HepG2 (cell line): ENCODE measurements around the gene MMP7. TPM values are rescaled to one million over a fixed set of nuclear protein-coding genes. Genes with fewer than 3 reads are reported as not detected.
A peak's percentile ranks its signal among the peaks of the same experiment; 100 is the strongest.

Experiments
- DRAP1 ChIP-seq: IDR thresholded peaks from 2 replicates; pipeline ENCODE4 v1.6.1; 2016; ENCODE audit warnings: missing genetic modification reagents, missing compliant biosample characterization
- ETS1 ChIP-seq: sonication (generic); formaldehyde crosslinking; IDR thresholded peaks from 2 replicates; pipeline ENCODE4 v1.4.0; 2020; ENCODE audit warnings: missing genetic modification reagents
- KDM6A ChIP-seq: IDR thresholded peaks from 2 replicates; pipeline ENCODE4 v1.6.1; 2016; ENCODE audit warnings: low read depth
- KLF16 ChIP-seq, 2 experiments: sonication (generic) in 1 of 2; formaldehyde crosslinking in 1 of 2; IDR thresholded peaks; 2 replicates each; pipeline versions ENCODE4 v1.6.1 to v1.8.0; 2016 to 2023; ENCODE audit warnings: missing genetic modification reagents in 2 of 2, missing compliant biosample characterization in 1 of 2
- POGK ChIP-seq: sonication (generic); formaldehyde crosslinking; conservative IDR thresholded peaks from 2 replicates; pipeline ENCODE4 v1.8.0; 2022; ENCODE audit warnings: mild to moderate bottlenecking, moderate library complexity, missing genetic modification reagents
- SOX6 ChIP-seq, 2 experiments: fragments of 450-650 bp in 1 of 2; sonication (generic) in 1 of 2; formaldehyde crosslinking in 1 of 2; IDR thresholded peaks; 2 replicates each; pipeline versions ENCODE4 v1.4.0 to v1.6.1; 2017 to 2020; ENCODE audit warnings: antibody characterized with exemption in 1 of 2, mild to moderate bottlenecking in 1 of 2, missing genetic modification reagents in 1 of 2
- THAP9 ChIP-seq: sonication (generic); formaldehyde crosslinking; IDR thresholded peaks from 2 replicates; pipeline ENCODE4; 2020; ENCODE audit warnings: missing genetic modification reagents, mild to moderate bottlenecking, borderline replicate concordance
- XBP1 ChIP-seq: sonication (generic); formaldehyde crosslinking; IDR thresholded peaks from 2 replicates; pipeline ENCODE4 v1.5.0; 2020; ENCODE audit warnings: missing genetic modification reagents
- XRCC5 ChIP-seq: fragments of 200-400 bp; formaldehyde crosslinking; optimal IDR thresholded peaks from 2 replicates; pipeline ENCODE3; 2017; ENCODE audit warnings: mild to moderate bottlenecking, low read length
- ZBTB8A ChIP-seq: sonication (generic); formaldehyde crosslinking; IDR thresholded peaks from 2 replicates; pipeline ENCODE4 v1.4.0; 2020; ENCODE audit warnings: mild to moderate bottlenecking, low read depth, missing genetic modification reagents, borderline replicate concordance
- ZHX2 ChIP-seq, 2 experiments: sonication (generic) in 1 of 2; formaldehyde crosslinking in 1 of 2; IDR thresholded peaks; 2 replicates each; pipeline versions ENCODE4 v1.6.1 to v1.9.0; 2014 to 2022; ENCODE audit warnings: antibody characterized with exemption in 1 of 2, borderline replicate concordance in 1 of 2, inconsistent platforms in 1 of 2, low read depth in 1 of 2, missing genetic modification reagents in 1 of 2
- ZNF713 ChIP-seq: sonication (generic); formaldehyde crosslinking; IDR thresholded peaks from 2 replicates; pipeline ENCODE4 v1.4.0; 2020; ENCODE audit warnings: mild to moderate bottlenecking, missing genetic modification reagents
- ZXDC ChIP-seq: sonication (generic); formaldehyde crosslinking; IDR thresholded peaks from 2 replicates; pipeline ENCODE4 v1.5.0; 2020; ENCODE audit warnings: mild to moderate bottlenecking, missing genetic modification reagents
- polyA plus RNA-seq, 8 experiments: library from polyadenylated mRNA; depleted of rRNA in 3 of 8; stranded (reverse) in 7 of 8; unstranded in 1 of 8; fragments of >200 nt; fragmentation: Illumina TruSeq in 4 of 8; extraction: Trizol in 4 of 8; gene quantifications; 2 replicates each; pipeline versions ENCODE4 v1.2.1 to v1.2.3, GENCODE V29; 2011 to 2016; ENCODE audit warnings: low read depth in 4 of 8, missing spikeins in 1 of 8, mixed read lengths in 1 of 8; ENCODE audit not compliant: insufficient read depth in 1 of 8
- total RNA-seq, 5 experiments: library from RNA; depleted of rRNA; stranded (reverse); fragments of >200 nt; fragmentation: Illumina TruSeq; extraction: Trizol; gene quantifications; 2 replicates each; pipeline ENCODE4 v1.2.3, GENCODE V29; 2016; ENCODE audit warnings: low read depth in 1 of 5

Gene MMP7
- total and polyA plus RNA-seq, 2 of the 13 experiments (the other 11 are each of a cell fraction or from before 2014, with no cell fraction given) = 0.17 TPM; not detected in 1

GRCh38 chr11:102476812-102477211, 53.7 kb downstream of the MMP7 start (continued):
- no peak for TF ChIP-seq THAP9 (CRISPR knock-in tag)
- TF ChIP-seq XRCC5 = peak; percentile 21
- no peak for TF ChIP-seq POGK (CRISPR knock-in tag)
- no peak; the same call in 1 of the 2 replicates for TF ChIP-seq XBP1 (CRISPR knock-in tag)
- no peak for TF ChIP-seq SOX6 (IDR thresholded peaks at IDR 0.05)
- TF ChIP-seq SOX6 (CRISPR knock-in tag; IDR thresholded peaks at IDR 0.05) = peak; percentile 83
- TF ChIP-seq ZXDC (CRISPR knock-in tag) = no peak
- TF ChIP-seq ZHX2 (IDR thresholded peaks at IDR 0.05; ENCODE audit: low read depth) = no peak
- peak; percentile 30; the same call in 1 of the 2 replicates for TF ChIP-seq ZHX2 (CRISPR knock-in tag; IDR thresholded peaks at IDR 0.05; ENCODE audit: borderline replicate concordance)
- no peak for TF ChIP-seq ZNF713 (CRISPR knock-in tag)
- no peak for TF ChIP-seq ETS1 (CRISPR knock-in tag)
- TF ChIP-seq ZBTB8A (CRISPR knock-in tag) = no peak
- TF ChIP-seq DRAP1 (CRISPR knock-in tag) = peak; percentile 79
- 0 out of 4 replicates have a peak, but pooled peaks of 1 of the 2 experiments have one; percentile 49 for TF ChIP-seq KLF16 (CRISPR knock-in tag; IDR thresholded peaks at IDR 0.05)
- TF ChIP-seq KDM6A (CRISPR knock-in tag) = peak; percentile 65; the same call in 1 of the 2 replicates
